Suprapubic skin (tissue), 4 donors: ENCODE measurements around the gene DPYSL4.

Experiments
- CTCF ChIP-seq, 2 donors: fragments of 200-600 bp in 1 of 2; fragments of 450-650 bp in 1 of 2; sonication (generic) in 1 of 2; IDR thresholded peaks; one replicate each; pipeline ENCODE4 v1.5.1; 2016 to 2019; ENCODE audit warnings: antibody characterized with exemption in 2 of 2, mild to moderate bottlenecking in 1 of 2, moderate library complexity in 1 of 2
- EP300 ChIP-seq: sonication (generic); formaldehyde crosslinking; IDR thresholded peaks from one replicate; pipeline ENCODE4 v1.6.1; 2017; ENCODE audit warnings: antibody characterized with exemption
- POLR2A ChIP-seq, 2 donors: fragments of 450-650 bp; IDR thresholded peaks; one replicate each; pipeline ENCODE4 v1.6.1; 2017; ENCODE audit warnings: antibody characterized with exemption in 2 of 2, mild to moderate bottlenecking in 2 of 2, moderate library complexity in 2 of 2
- POLR2AphosphoS5 ChIP-seq, 3 donors: sonication (generic); formaldehyde crosslinking; IDR thresholded peaks; one replicate each; pipeline ENCODE4 v1.6.1; 2017; ENCODE audit warnings: antibody characterized with exemption in 3 of 3

GRCh38 chr10:132175408-132175807 lies 11.3 kb upstream of the DPYSL4 start:
- TF ChIP-seq CTCF (IDR thresholded peaks at IDR 0.05) = no peak
- no peak for TF ChIP-seq POLR2A (IDR thresholded peaks at IDR 0.05)
- TF ChIP-seq POLR2AphosphoS5 (IDR thresholded peaks at IDR 0.05) = no peak
- no peak for TF ChIP-seq EP300
